ENCODE data around the gene TOGARAM1.

Gene TOGARAM1

GRCh38 chr14:45015133-45015532 is 53.1 kb downstream of the TOGARAM1 start (continued):
- TF ChIP-seq ZNF362 (tag by site-specific recombination; IDR thresholded peaks at IDR 0.05) (no peak), ZEB2 (tag by site-specific recombination; IDR thresholded peaks at IDR 0.05) (no peak), ZNF529 (tag by site-specific recombination; IDR thresholded peaks at IDR 0.05; ENCODE audit: insufficient replicate concordance) (no peak), ZBTB7A (tag by site-specific recombination; IDR thresholded peaks at IDR 0.05; ENCODE audit: low read depth) (no peak), ZNF394 (tag by site-specific recombination; IDR thresholded peaks at IDR 0.05; ENCODE audit: borderline replicate concordance) (peak; percentile 90), ZNF580 (tag by site-specific recombination; IDR thresholded peaks at IDR 0.05) (no peak), ZNF350 (tag by site-specific recombination; IDR thresholded peaks at IDR 0.05) (no peak), ZNF560 (tag by site-specific recombination; IDR thresholded peaks at IDR 0.05; ENCODE audit: borderline replicate concordance) (0 out of 2 replicates have a peak, but pooled peaks have one; percentile 45), ZNF768 (tag by site-specific recombination; IDR thresholded peaks at IDR 0.05) (no peak), ZNF433 (tag by site-specific recombination; IDR thresholded peaks at IDR 0.05; ENCODE audit: low read depth) (0 out of 2 replicates have a peak, but pooled peaks have one; percentile 7), ZNF518A (tag by site-specific recombination; conservative IDR thresholded peaks at IDR 0.05; ENCODE audit: low read depth) (peak; percentile 76), ZNF624 (tag by site-specific recombination; IDR thresholded peaks at IDR 0.05) (no peak), GLI4 (tag by site-specific recombination; IDR thresholded peaks at IDR 0.05) (no peak), ZNF701 (tag by site-specific recombination; IDR thresholded peaks at IDR 0.05) (no peak), OVOL3 (tag by site-specific recombination; IDR thresholded peaks at IDR 0.05) (no peak), ZNF600 (tag by site-specific recombination; IDR thresholded peaks at IDR 0.05) (no peak), ZNF366 (tag by site-specific recombination; conservative IDR thresholded peaks at IDR 0.05) (no peak), ZNF660 (tag by site-specific recombination; IDR thresholded peaks at IDR 0.05) (no peak), KLF1 (tag by site-specific recombination; IDR thresholded peaks at IDR 0.05) (no peak), ZSCAN5A (tag by site-specific recombination; IDR thresholded peaks at IDR 0.05) (no peak), ZFP37 (tag by site-specific recombination; IDR thresholded peaks at IDR 0.05) (no peak), ZNF670 (tag by site-specific recombination; IDR thresholded peaks at IDR 0.05; ENCODE audit: low read depth) (no peak), BCL11B (tag by site-specific recombination; IDR thresholded peaks at IDR 0.05; ENCODE audit: low read depth) (no peak)
- TF ChIP-seq, protein P1, sequence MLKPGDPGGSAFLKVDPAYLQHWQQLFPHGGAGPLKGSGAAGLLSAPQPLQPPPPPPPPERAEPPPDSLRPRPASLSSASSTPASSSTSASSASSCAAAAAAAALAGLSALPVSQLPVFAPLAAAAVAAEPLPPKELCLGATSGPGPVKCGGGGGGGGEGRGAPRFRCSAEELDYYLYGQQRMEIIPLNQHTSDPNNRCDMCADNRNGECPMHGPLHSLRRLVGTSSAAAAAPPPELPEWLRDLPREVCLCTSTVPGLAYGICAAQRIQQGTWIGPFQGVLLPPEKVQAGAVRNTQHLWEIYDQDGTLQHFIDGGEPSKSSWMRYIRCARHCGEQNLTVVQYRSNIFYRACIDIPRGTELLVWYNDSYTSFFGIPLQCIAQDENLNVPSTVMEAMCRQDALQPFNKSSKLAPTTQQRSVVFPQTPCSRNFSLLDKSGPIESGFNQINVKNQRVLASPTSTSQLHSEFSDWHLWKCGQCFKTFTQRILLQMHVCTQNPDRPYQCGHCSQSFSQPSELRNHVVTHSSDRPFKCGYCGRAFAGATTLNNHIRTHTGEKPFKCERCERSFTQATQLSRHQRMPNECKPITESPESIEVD (tag by site-specific recombination; IDR thresholded peaks at IDR 0.05): no peak
- TF ChIP-seq, protein P2, sequence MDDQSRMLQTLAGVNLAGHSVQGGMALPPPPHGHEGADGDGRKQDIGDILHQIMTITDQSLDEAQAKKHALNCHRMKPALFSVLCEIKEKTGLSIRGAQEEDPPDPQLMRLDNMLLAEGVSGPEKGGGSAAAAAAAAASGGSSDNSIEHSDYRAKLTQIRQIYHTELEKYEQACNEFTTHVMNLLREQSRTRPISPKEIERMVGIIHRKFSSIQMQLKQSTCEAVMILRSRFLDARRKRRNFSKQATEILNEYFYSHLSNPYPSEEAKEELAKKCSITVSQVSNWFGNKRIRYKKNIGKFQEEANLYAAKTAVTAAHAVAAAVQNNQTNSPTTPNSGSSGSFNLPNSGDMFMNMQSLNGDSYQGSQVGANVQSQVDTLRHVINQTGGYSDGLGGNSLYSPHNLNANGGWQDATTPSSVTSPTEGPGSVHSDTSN (CRISPR knock-in tag; IDR thresholded peaks at IDR 0.05): no peak
- TF ChIP-seq, protein P3, sequence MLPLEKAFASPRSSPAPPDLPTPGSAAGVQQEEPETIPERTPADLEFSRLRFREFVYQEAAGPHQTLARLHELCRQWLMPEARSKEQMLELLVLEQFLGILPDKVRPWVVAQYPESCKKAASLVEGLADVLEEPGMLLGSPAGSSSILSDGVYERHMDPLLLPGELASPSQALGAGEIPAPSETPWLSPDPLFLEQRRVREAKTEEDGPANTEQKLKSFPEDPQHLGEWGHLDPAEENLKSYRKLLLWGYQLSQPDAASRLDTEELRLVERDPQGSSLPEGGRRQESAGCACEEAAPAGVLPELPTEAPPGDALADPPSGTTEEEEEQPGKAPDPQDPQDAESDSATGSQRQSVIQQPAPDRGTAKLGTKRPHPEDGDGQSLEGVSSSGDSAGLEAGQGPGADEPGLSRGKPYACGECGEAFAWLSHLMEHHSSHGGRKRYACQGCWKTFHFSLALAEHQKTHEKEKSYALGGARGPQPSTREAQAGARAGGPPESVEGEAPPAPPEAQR (tag by site-specific recombination; IDR thresholded peaks at IDR 0.05): no peak
- TF ChIP-seq, protein P4, sequence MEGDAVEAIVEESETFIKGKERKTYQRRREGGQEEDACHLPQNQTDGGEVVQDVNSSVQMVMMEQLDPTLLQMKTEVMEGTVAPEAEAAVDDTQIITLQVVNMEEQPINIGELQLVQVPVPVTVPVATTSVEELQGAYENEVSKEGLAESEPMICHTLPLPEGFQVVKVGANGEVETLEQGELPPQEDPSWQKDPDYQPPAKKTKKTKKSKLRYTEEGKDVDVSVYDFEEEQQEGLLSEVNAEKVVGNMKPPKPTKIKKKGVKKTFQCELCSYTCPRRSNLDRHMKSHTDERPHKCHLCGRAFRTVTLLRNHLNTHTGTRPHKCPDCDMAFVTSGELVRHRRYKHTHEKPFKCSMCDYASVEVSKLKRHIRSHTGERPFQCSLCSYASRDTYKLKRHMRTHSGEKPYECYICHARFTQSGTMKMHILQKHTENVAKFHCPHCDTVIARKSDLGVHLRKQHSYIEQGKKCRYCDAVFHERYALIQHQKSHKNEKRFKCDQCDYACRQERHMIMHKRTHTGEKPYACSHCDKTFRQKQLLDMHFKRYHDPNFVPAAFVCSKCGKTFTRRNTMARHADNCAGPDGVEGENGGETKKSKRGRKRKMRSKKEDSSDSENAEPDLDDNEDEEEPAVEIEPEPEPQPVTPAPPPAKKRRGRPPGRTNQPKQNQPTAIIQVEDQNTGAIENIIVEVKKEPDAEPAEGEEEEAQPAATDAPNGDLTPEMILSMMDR (tag by site-specific recombination; IDR thresholded peaks at IDR 0.05): no peak
